GM18951 (cell line): ENCODE data around the gene LRRC3C.
A peak's percentile ranks its signal among the peaks of the same experiment; 100 is the strongest.
"Not testable (repeated sequence)": the region's sequence is repeated elsewhere in the genome, so short reads cannot be mapped to it uniquely, and the experiment has no call there.

Experiments
- POLR2A ChIP-seq: IDR thresholded peaks from 4 replicates; pipeline ENCODE4 v1.6.1; 2011; ENCODE audit warnings: mild to moderate bottlenecking; ENCODE audit not compliant: insufficient read length, insufficient read depth; ENCODE audit errors: extremely low read depth
- in situ Hi-C: fragments of 300-500 bp; cut with MboI; formaldehyde crosslinking; loops from one replicate; pipeline ENCODE4 v1.12.0; 2022; ENCODE audit warnings: low sequenced_read_pairs, mixed read lengths, inconsistent platforms; ENCODE audit not compliant: unreplicated experiment

LRRC3C gene, protein sequence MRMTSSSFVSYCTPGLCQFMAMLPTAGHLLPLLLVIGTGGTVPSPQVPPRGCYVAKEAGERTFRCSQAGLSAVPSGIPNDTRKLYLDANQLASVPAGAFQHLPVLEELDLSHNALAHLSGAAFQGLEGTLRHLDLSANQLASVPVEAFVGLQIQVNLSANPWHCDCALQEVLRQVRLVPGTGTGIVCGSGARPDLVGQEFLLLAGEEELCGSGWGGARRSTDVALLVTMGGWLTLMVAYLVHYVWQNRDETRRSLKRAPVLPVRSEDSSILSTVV

GRCh38 chr17:39927101-39927928, at the start of gene LRRC3C, which contains the start of gene ORMDL3:
Gene LRRC3C (plus strand): TSS chr17:39927732. CDS start chr17:39941524, 13,792 bp downstream.
Gene ORMDL3 (minus strand): TSS chr17:39927601. CDS start chr17:39924203, 3,398 bp downstream.
- in situ Hi-C loops, result no loop called here

DNA sequence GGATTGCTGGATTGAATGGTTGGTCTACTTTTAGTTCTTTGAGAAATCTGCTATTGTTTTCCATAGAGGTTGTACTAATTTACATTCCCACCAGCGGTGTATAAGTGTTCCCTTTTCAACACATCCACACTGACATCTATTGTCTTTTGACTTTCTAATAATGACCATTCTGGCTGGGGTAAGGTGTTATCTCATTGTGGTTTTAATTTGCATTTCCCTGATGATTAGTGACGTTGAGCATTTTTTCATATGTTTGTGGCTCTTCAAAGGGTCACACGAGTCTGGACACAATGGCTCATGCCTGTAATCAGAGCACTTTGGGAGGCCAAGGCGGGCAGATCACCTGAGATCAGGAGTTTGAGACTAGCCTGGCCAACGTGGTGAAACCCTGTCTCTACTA, 41.4 kb upstream of the LRRC3C start:
- in situ Hi-C loops, result not testable (repeated sequence)

More at GRCh38 chr17:39927101-39927928, at the start of gene LRRC3C, which contains the start of gene ORMDL3:
- TF ChIP-seq POLR2A, result peak; percentile 73

DNA sequence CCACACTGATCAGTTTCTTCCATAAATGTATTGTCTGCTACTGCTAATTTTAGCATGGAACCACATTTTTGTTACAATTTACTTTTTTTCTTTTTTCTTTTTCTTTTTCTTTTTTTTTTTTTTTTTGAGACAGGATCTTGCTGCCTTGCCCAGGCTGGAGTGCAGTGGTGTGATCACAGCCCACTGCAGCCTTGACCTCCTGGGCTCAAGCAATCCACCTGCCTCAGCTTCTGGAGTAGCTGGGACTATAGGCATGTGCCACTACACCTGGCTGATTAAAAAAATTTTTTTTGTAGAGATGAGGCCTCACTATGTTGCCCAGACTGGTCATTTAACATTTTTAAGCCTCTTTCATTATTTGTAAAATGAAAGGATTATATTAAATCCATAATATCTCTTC, 40.5 kb upstream of the LRRC3C start:
- in situ Hi-C loops, result no loop called here
- TF ChIP-seq POLR2A, result no peak

GRCh38 chr17:39889200-39889599, 38.3 kb upstream of the LRRC3C start:
- in situ Hi-C loops, result no loop called here

GRCh38 chr17:39894681-39895376, 32.7 kb upstream of the LRRC3C start:
- no peak for TF ChIP-seq POLR2A
- in situ Hi-C loops, result no loop called here

More at GRCh38 chr17:39889200-39889599, 38.3 kb upstream of the LRRC3C start:
- no peak for TF ChIP-seq POLR2A

GRCh38 chr17:39898088-39898487, 29.4 kb upstream of the LRRC3C start:
- in situ Hi-C loops, result no loop called here
- no peak for TF ChIP-seq POLR2A

DNA sequence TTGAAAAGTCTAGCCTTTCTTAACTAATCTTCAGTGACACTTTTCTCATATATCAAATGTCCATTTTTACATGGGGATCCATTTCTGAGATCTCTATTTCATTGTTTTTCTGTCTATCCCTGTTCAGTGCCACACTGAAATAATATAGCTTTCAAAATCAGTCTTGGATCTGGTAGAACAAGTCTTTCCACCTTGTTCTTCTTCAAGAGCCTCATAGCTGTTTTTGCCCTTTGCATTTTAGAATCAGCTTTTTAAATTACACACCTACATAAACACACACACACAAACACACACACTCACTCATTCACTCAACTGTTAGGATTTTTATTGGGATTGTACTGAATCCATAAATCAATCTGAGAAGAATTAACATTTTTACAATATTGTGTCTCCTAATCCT, 28.3 kb upstream of the LRRC3C start:
- in situ Hi-C loops, result no loop called here
- no peak for TF ChIP-seq POLR2A

GRCh38 chr17:39902027-39902426, 25.5 kb upstream of the LRRC3C start:
- in situ Hi-C loops, result not testable (repeated sequence)

DNA sequence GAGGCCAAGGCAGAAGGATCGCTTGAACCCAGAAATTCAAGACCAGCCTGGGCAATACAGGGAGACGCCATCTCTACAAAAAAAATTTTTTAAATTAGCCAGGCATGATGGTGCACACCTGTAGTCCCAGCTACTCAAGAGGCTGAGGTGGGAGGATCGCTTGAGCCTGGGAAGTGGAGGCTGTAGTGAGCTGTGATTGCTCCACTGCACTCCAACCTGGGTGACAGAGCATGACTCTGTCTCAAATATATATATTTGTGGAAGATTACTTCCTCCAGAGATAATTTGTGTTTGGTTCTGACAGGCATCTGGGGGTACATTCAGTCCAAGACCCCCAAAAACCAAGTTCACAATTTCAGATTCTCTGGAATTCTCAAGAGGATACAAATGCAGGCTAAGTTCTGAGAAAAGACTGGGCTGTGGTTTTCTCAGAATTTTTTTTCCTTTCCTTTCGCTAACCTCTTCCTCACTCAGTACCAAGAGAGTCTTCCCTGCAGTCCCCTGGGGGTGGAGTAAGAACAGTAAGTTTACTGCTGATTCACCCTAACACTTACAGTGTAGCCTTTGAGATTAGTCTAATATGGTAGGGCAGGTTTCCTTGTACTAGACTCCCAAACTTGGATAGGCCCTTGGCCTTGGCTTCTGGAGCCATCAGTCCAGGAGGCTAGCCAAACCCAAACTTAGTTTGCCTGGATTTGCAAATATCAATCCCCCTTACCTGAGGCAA, 24.2 kb upstream of the LRRC3C start:
- in situ Hi-C loops, result no loop called here
- no peak for TF ChIP-seq POLR2A

- no peak for TF ChIP-seq POLR2A
- in situ Hi-C loops, result no loop called here
Measured at GRCh38 chr17:39904990-39905288, 22.6 kb upstream of the LRRC3C start.

GRCh38 chr17:39908789-39909352, 18.7 kb upstream of the LRRC3C start:
- in situ Hi-C loops, result no loop called here
- TF ChIP-seq POLR2A, result no peak

DNA sequence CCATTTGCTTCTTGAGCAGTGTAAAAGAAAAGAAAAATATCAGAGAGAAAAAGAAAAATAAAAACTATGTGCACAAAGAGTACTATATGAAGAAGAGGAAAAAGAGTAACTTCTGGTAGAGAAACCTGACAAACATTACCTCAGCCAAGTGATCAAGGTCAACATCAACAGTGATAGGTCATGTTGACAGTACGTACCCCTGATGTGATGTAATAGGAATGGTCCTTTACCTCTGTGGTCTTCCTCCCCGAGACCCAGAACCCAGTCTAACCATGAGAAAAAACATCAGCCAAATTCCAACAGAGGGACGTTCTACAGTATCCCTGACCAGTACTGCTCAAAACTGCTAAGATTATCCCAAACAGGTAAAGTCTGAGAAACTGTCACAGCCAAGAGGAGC, 13.5 kb upstream of the LRRC3C start:
- no peak for TF ChIP-seq POLR2A
- in situ Hi-C loops, result no loop called here

GRCh38 chr17:39915559-39915958, 12.0 kb upstream of the LRRC3C start:
- TF ChIP-seq POLR2A, result no peak
- in situ Hi-C loops, result no loop called here
